ENCODE measurements around the gene GSTA3.

DNA sequence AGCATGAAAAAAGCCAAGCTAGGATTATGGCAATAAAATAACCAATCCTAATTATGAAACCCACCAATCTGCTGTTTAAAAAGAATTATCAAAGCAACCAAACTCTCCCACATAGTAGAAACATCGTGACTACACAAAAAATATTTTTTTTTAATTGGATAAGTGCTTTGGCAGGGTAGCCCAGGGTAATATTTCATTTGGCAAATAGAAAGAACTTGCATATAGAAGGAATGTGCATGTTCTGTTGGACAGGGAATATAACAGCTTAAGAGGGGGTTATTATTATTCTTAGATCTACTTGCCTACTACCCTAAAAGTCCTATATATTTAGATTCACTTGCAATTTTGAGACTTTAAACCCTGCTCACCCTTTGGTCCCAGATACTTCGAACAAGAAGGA lies 972 bp downstream of the GSTA3 start:
- TF ChIP-seq, protein P1, sequence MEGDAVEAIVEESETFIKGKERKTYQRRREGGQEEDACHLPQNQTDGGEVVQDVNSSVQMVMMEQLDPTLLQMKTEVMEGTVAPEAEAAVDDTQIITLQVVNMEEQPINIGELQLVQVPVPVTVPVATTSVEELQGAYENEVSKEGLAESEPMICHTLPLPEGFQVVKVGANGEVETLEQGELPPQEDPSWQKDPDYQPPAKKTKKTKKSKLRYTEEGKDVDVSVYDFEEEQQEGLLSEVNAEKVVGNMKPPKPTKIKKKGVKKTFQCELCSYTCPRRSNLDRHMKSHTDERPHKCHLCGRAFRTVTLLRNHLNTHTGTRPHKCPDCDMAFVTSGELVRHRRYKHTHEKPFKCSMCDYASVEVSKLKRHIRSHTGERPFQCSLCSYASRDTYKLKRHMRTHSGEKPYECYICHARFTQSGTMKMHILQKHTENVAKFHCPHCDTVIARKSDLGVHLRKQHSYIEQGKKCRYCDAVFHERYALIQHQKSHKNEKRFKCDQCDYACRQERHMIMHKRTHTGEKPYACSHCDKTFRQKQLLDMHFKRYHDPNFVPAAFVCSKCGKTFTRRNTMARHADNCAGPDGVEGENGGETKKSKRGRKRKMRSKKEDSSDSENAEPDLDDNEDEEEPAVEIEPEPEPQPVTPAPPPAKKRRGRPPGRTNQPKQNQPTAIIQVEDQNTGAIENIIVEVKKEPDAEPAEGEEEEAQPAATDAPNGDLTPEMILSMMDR (conservative IDR thresholded peaks at IDR 0.05 in 1 of 2, IDR thresholded peaks at IDR 0.05 in 1 of 2; ENCODE audit: low read depth in 1 of 2, low read length in 2 of 2) = no peak
- TF ChIP-seq EZH2 (IDR thresholded peaks at IDR 0.05; ENCODE audit: low read length, missing control alignments) = no peak
